Subcutaneous adipose tissue (tissue), 4 donors: ENCODE measurements around the gene RASD1. TPM values are rescaled to one million over a fixed set of nuclear protein-coding genes. Genes with fewer than 3 reads are reported as not detected.

ENCODE experiments used
- CTCF ChIP-seq: fragments of 450-650 bp; IDR thresholded peaks from one replicate; pipeline ENCODE4 v1.5.1; 2016; ENCODE audit warnings: low read depth, mild to moderate bottlenecking, control low read depth, antibody characterized with exemption, moderate library complexity
- small RNA-seq: library from RNA; depleted of rRNA; stranded (forward); fragments of <200 nt; gene quantifications from one replicate; pipeline ENCODE3, GENCODE V24; 2016
- total RNA-seq, 4 donors: library from RNA; depleted of rRNA; stranded (reverse); fragments of >200 nt; gene quantifications; one replicate each; pipeline ENCODE4 v1.1.0, GENCODE V29; 2016

Gene RASD1
- total RNA-seq, 4 donors from 2014 or later = 140 to 294 (median 198) TPM

GRCh38 chr17:17448076-17448475 is 48.1 kb downstream of the RASD1 start:
- no peak for TF ChIP-seq CTCF

GRCh38 chr17:17447264-17447663 is 48.9 kb downstream of the RASD1 start:
- no peak for TF ChIP-seq CTCF

GRCh38 chr17:17446666-17447155 is 49.5 kb downstream of the RASD1 start:
- TF ChIP-seq CTCF = no peak

GRCh38 chr17:17445925-17446665 is 50.1 kb downstream of the RASD1 start:
- no peak for TF ChIP-seq CTCF

- no peak for TF ChIP-seq CTCF
These were observed 50.8 kb downstream of the RASD1 start for GRCh38 chr17:17445296-17445924.

Small RNA genes within 50 kb of the gene (small RNA-seq; reads per million reads assigned to genes)
- 0.49 reads per million for gene RF00019

Other genes with a start within 250 kb of the RASD1 start
- 10 to 100 TPM; 43.6 to 63.8 (median 51.7) TPM for gene COPS3, start 215.1 kb downstream of the RASD1 start, total RNA-seq
- 1 to 10 TPM; 2.1 to 2.6 (median 2.4) TPM for gene NT5M, start 193.0 kb downstream of the RASD1 start, total RNA-seq
- 10 to 100 TPM in 3 of 4 donors, 1 to 10 TPM in 1; 6.5 to 16.6 (median 13.5) TPM for gene MED9, start 19.4 kb downstream of the RASD1 start, total RNA-seq
- 10 to 100 TPM; 54.6 to 76.9 (median 63.0) TPM for gene PEMT, start 95.3 kb upstream of the RASD1 start, total RNA-seq
- 10 to 100 TPM in 1 of 4 donors, 1 to 10 TPM in 3; 4.1 to 20.0 (median 7.5) TPM for gene RAI1, start 185.1 kb upstream of the RASD1 start, total RNA-seq